GM19397 (cell line): ENCODE results near the gene FIBCD1.

ENCODE experiments used
- ATAC-seq: cut with Tn5 transposase; IDR thresholded peaks from one replicate; pipeline ENCODE4 v1.9.1; 2021; ENCODE audit warnings: mild to moderate bottlenecking, moderate library complexity; ENCODE audit not compliant: unreplicated experiment

Gene FIBCD1

GRCh38 chr9:130938652-130939404 lies at the start of gene FIBCD1:
Gene FIBCD1 (minus strand): TSS chr9:130939247. CDS start chr9:130938607, 640 bp downstream.
- ATAC-seq = no peak

- ATAC-seq = no peak
Measured at GRCh38 chr9:130988400-130988747, 49.3 kb upstream of the FIBCD1 start.

GRCh38 chr9:130987738-130988399 lies 48.8 kb upstream of the FIBCD1 start:
- no peak for ATAC-seq

- ATAC-seq = no peak
Measured at GRCh38 chr9:130987054-130987453, 48.0 kb upstream of the FIBCD1 start.

- ATAC-seq = no peak
Measured at GRCh38 chr9:130986356-130986965, 47.4 kb upstream of the FIBCD1 start.

GRCh38 chr9:130985606-130986162 lies 46.6 kb upstream of the FIBCD1 start:
- ATAC-seq = no peak

GRCh38 chr9:130985029-130985428 lies 46.0 kb upstream of the FIBCD1 start:
- no peak for ATAC-seq

GRCh38 chr9:130984521-130984920 lies 45.5 kb upstream of the FIBCD1 start:
- ATAC-seq = no peak

- no peak for ATAC-seq
Measured at GRCh38 chr9:130983970-130984369, 44.9 kb upstream of the FIBCD1 start.

GRCh38 chr9:130983359-130983670 lies 44.3 kb upstream of the FIBCD1 start:
- no peak for ATAC-seq

GRCh38 chr9:130982636-130983358 lies 43.8 kb upstream of the FIBCD1 start:
- no peak for ATAC-seq

GRCh38 chr9:130981756-130982137 lies 42.7 kb upstream of the FIBCD1 start:
- no peak for ATAC-seq

GRCh38 chr9:130981002-130981755 lies 42.1 kb upstream of the FIBCD1 start:
- no peak for ATAC-seq

GRCh38 chr9:130980526-130980925 lies 41.5 kb upstream of the FIBCD1 start:
- no peak for ATAC-seq

- ATAC-seq = no peak
Measured at GRCh38 chr9:130979591-130980385, 40.7 kb upstream of the FIBCD1 start.

GRCh38 chr9:130977811-130978221 lies 38.8 kb upstream of the FIBCD1 start:
- ATAC-seq = no peak

GRCh38 chr9:130975932-130976841 lies 37.1 kb upstream of the FIBCD1 start:
- ATAC-seq = no peak

- no peak for ATAC-seq
Measured at GRCh38 chr9:130975156-130975555, 36.1 kb upstream of the FIBCD1 start.

GRCh38 chr9:130974697-130975096 lies 35.6 kb upstream of the FIBCD1 start:
- ATAC-seq = no peak
